ENCODE measurements around the gene MIGA1.
"Not testable (repeated sequence)": the region's sequence is repeated elsewhere in the genome, so short reads cannot be mapped to it uniquely, and the experiment has no call there.

The MIGA1 gene

GRCh38 chr1:77779529-77780281 lies at the start of gene MIGA1:
MIGA1 (plus strand) TSS chr1:77779649; CDS start chr1:77783253, 3,604 bp downstream.
- DNase-seq = peak; percentile 98

- no peak for DNase-seq
Measured at GRCh38 chr1:77732090-77732489, 47.4 kb upstream of the MIGA1 start.

- peak; percentile 57 for DNase-seq
Measured at GRCh38 chr1:77739235-77739634, 40.2 kb upstream of the MIGA1 start.

- DNase-seq = no peak
Measured at GRCh38 chr1:77741316-77741715, 38.1 kb upstream of the MIGA1 start.

GRCh38 chr1:77742011-77742555 lies 37.4 kb upstream of the MIGA1 start:
- DNase-seq = peak; percentile 27

- DNase-seq = no peak
Measured at GRCh38 chr1:77744576-77744975, 34.9 kb upstream of the MIGA1 start.

- DNase-seq = not testable (repeated sequence)
Measured at GRCh38 chr1:77749489-77749888, 30.0 kb upstream of the MIGA1 start.

GRCh38 chr1:77756052-77756754 lies 23.2 kb upstream of the MIGA1 start:
- no peak for DNase-seq

GRCh38 chr1:77757066-77757584 lies 22.3 kb upstream of the MIGA1 start:
- no peak for DNase-seq

- no peak for DNase-seq
Measured at GRCh38 chr1:77757603-77758002, 21.8 kb upstream of the MIGA1 start.

GRCh38 chr1:77759071-77760028 lies 20.1 kb upstream of the MIGA1 start, which contains the start of gene USP33:
USP33 (minus strand) TSS chr1:77759852; CDS start chr1:77741697, 18,155 bp downstream.
- DNase-seq = peak; percentile 94

GRCh38 chr1:77762072-77762476 lies 17.4 kb upstream of the MIGA1 start:
- DNase-seq = no peak

- no peak for DNase-seq
Measured at GRCh38 chr1:77768006-77768405, 11.4 kb upstream of the MIGA1 start.

GRCh38 chr1:77776007-77776700 lies 3.3 kb upstream of the MIGA1 start:
- DNase-seq = no peak

- DNase-seq = no peak
Measured at GRCh38 chr1:77781683-77782082, 2.2 kb downstream of the MIGA1 start.

- no peak for DNase-seq
Measured at GRCh38 chr1:77783141-77783540, 3.7 kb downstream of the MIGA1 start.

- not testable (repeated sequence) for DNase-seq
Measured at GRCh38 chr1:77786093-77786741, 6.8 kb downstream of the MIGA1 start.

GRCh38 chr1:77794550-77794949 lies 15.1 kb downstream of the MIGA1 start:
- no peak for DNase-seq

GRCh38 chr1:77796695-77797405 lies 17.4 kb downstream of the MIGA1 start:
- DNase-seq = no peak

- DNase-seq = no peak
Measured at GRCh38 chr1:77797991-77798390, 18.5 kb downstream of the MIGA1 start.

GRCh38 chr1:77802026-77802425 lies 22.6 kb downstream of the MIGA1 start:
- DNase-seq = no peak

Measured in hematopoietic multipotent progenitor cell treated with erythropoietin and hydrocortisone succinate and interleukin-3 and kit ligand, for 6 days (in vitro differentiated cells).